Fibroblast of the aortic adventitia (primary cell): ENCODE results near the gene CD209. TPM values are rescaled to one million over a fixed set of nuclear protein-coding genes. Genes with fewer than 3 reads are reported as not detected.

Source experiments
- DNase-seq: peaks from one replicate; pipeline ENCODE4 v3.0.0-alpha.2; 2010; ENCODE audit warnings: low read depth
- H3K4me3 ChIP-seq: 2 replicates; pipeline ENCODE4 v1.5.1; 2011; ENCODE audit warnings: low read depth, mild to moderate bottlenecking, control low read depth, low read length, moderate library complexity
- CTCF ChIP-seq: IDR thresholded peaks from 2 replicates; pipeline ENCODE4 v1.5.1; 2011; ENCODE audit warnings: mild to moderate bottlenecking, low read length, control low read depth, inconsistent platforms; ENCODE audit not compliant: insufficient read depth
- total RNA-seq: library from RNA; depleted of rRNA; stranded (reverse); fragments of >200 nt; gene quantifications from 2 replicates; pipeline ENCODE4 v1.2.3, GENCODE V29; 2012; ENCODE audit warnings: low replicate concordance

The CD209 gene
- total RNA-seq, 1 donor: not detected

- DNase-seq: no peak
- H3K4me3 ChIP-seq: no peak overlapping the region
- TF ChIP-seq CTCF: no peak
Observed at GRCh38 chr19:7698583-7698982, 48.8 kb downstream of the CD209 start.

- TF ChIP-seq CTCF: no peak
- no peak for DNase-seq
- no peak overlapping the region for H3K4me3 ChIP-seq
Observed at GRCh38 chr19:7697721-7698287, 49.5 kb downstream of the CD209 start.

- no peak for TF ChIP-seq CTCF
- H3K4me3 ChIP-seq: no peak overlapping the region
- DNase-seq: no peak
Observed at GRCh38 chr19:7694499-7694898, 52.8 kb downstream of the CD209 start.

- no peak for TF ChIP-seq CTCF
- H3K4me3 ChIP-seq: no peak overlapping the region
- DNase-seq: no peak
Observed at GRCh38 chr19:7692417-7693088, 54.8 kb downstream of the CD209 start.

GRCh38 chr19:7691497-7691896 lies 55.8 kb downstream of the CD209 start:
- no peak for TF ChIP-seq CTCF
- no peak for DNase-seq
- H3K4me3 ChIP-seq: no peak overlapping the region

- TF ChIP-seq CTCF: no peak
- no peak for DNase-seq
- no peak overlapping the region for H3K4me3 ChIP-seq
Observed at GRCh38 chr19:7690779-7691258, 56.5 kb downstream of the CD209 start.

Other genes starting within 250 kb of the CD209 start
- gene ZNF358, start 231.4 kb downstream of the CD209 start, total RNA-seq: 33.9 and 113 TPM in 2 replicates
- gene MCOLN1, start 224.9 kb downstream of the CD209 start, total RNA-seq: 12.0 and 17.3 TPM in 2 replicates
- gene PNPLA6, start 211.8 kb downstream of the CD209 start, total RNA-seq: 67.8 and 123 TPM in 2 replicates
- not detected in 2 replicates for gene CAMSAP3, start 151.7 kb downstream of the CD209 start, total RNA-seq
- gene XAB2, start 118.0 kb downstream of the CD209 start, total RNA-seq: 26.9 and 30.5 TPM in 2 replicates
- gene PET100, start 117.7 kb downstream of the CD209 start, total RNA-seq: 7.1 and 35.2 TPM in 2 replicates
- gene PCP2, start 113.8 kb downstream of the CD209 start, total RNA-seq: not detected in 2 replicates
- gene STXBP2, start 110.4 kb downstream of the CD209 start, total RNA-seq: 0.90 and 2.8 TPM in 2 replicates
- not detected in 2 replicates for gene RETN, start 78.5 kb downstream of the CD209 start, total RNA-seq
- gene MCEMP1, start 70.4 kb downstream of the CD209 start, total RNA-seq: not detected in 2 replicates
- 26.3 and 38.8 TPM in 2 replicates for gene TRAPPC5, start 66.7 kb downstream of the CD209 start, total RNA-seq
- not detected in 2 replicates for gene FCER2, start 45.4 kb downstream of the CD209 start, total RNA-seq
- gene CLEC4G, start 15.4 kb downstream of the CD209 start, total RNA-seq: not detected in 2 replicates
- gene CLEC4M, start 15.7 kb upstream of the CD209 start, total RNA-seq: not detected in 2 replicates
- 16.6 and 22.3 TPM in 2 replicates for gene EVI5L, start 82.7 kb upstream of the CD209 start, total RNA-seq
- gene PRR36, start 126.9 kb upstream of the CD209 start, total RNA-seq: 0.09 and 0.90 TPM in 2 replicates
- gene LRRC8E, start 141.0 kb upstream of the CD209 start, total RNA-seq: 2.1 and 5.2 TPM in 2 replicates
- gene MAP2K7, start 156.3 kb upstream of the CD209 start, total RNA-seq: 3.4 and 10.2 TPM in 2 replicates
- gene TGFBR3L, start 167.3 kb upstream of the CD209 start, total RNA-seq: 0.99 and 1.3 TPM in 2 replicates
- gene SNAPC2, start 172.8 kb upstream of the CD209 start, total RNA-seq: 17.3 and 27.8 TPM in 2 replicates
- gene CTXN1, start 178.6 kb upstream of the CD209 start, total RNA-seq: 2.8 and 4.1 TPM in 2 replicates
- gene TIMM44, start 196.1 kb upstream of the CD209 start, total RNA-seq: 36.5 and 40.7 TPM in 2 replicates